ENCODE measurements around the gene SMIM11. TPM values are rescaled to one million over a fixed set of nuclear protein-coding genes. Genes with fewer than 3 reads are reported as not detected.
"Not testable (repeated sequence)": the region's sequence is repeated elsewhere in the genome, so short reads cannot be mapped to it uniquely, and the experiment has no call there.

SMIM11 gene
- 3.4 TPM for polyA plus RNA-seq (2013, experiment 1 of 2)
- polyA plus RNA-seq (2013, experiment 2 of 2): 14.8 TPM

GRCh38 chr21:34374940-34375618 lies at the start of gene SMIM11:
SMIM11 (plus strand) TSS chr21:34375507; CDS start chr21:34379505, 3,998 bp downstream.
- H3K27ac ChIP-seq (ENCODE audit: low read depth, low read length, severe bottlenecking); H3K4me1 ChIP-seq (ENCODE audit: control insufficient read depth, insufficient read depth, low read length, poor library complexity, severe bottlenecking); H3K36me3 ChIP-seq (ENCODE audit: control insufficient read depth, insufficient read depth, low read length); H3K4me3 ChIP-seq (ENCODE audit: extremely low read depth, insufficient read depth, low read length, poor library complexity, severe bottlenecking); H3K9me3 ChIP-seq (ENCODE audit: control insufficient read depth, low read length): not testable (repeated sequence)
- WGBS, 2 experiments (ENCODE audit: insufficient coverage in 2 of 2): no CpG with 5 or more reads among the region's 49 CpGs

- Histone ChIP-seq H3K27ac (ENCODE audit: low read depth, low read length, severe bottlenecking) (no peak overlapping the region), H3K9me3 (ENCODE audit: control insufficient read depth, low read length) (peaks cover 6% of the 10 kb centered on the region), H3K36me3 (ENCODE audit: control insufficient read depth, insufficient read depth, low read length) (no peaks in the 10 kb centered on the region), H3K4me1 (ENCODE audit: control insufficient read depth, insufficient read depth, low read length, poor library complexity, severe bottlenecking) (no peaks in the 10 kb centered on the region), H3K4me3 (ENCODE audit: extremely low read depth, insufficient read depth, low read length, poor library complexity, severe bottlenecking) (no peak overlapping the region)
- WGBS, 2 experiments (ENCODE audit: insufficient coverage in 2 of 2): 86 to 94% methylated on average over 6 to 7 of the region's 8 CpGs
Measured at GRCh38 chr21:34330055-34330454, 45.3 kb upstream of the SMIM11 start.

DNA sequence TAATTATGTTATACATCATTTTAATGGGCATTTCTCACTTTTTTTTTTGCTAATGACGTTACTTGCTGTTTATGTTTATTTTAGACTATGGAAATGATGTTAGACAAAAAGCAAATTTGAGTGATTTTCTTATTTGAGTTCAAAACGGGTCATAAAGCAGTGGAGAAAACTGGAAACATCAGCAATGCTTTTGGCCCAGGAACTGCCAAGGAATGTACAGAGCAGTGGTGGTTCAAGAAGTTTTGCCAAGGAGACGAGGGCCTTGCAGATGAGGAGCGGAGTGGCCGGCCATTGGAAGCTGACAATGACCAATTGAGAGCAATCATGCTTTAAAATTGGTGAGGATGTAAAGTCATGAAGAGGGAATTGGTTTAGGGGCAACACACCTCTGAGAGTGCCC lies 43.6 kb upstream of the SMIM11 start:
- Histone ChIP-seq H3K4me3 (ENCODE audit: extremely low read depth, insufficient read depth, low read length, poor library complexity, severe bottlenecking) (no peak overlapping the region), H3K9me3 (ENCODE audit: control insufficient read depth, low read length) (peaks cover 6% of the 10 kb centered on the region), H3K27ac (ENCODE audit: low read depth, low read length, severe bottlenecking) (no peak overlapping the region), H3K36me3 (ENCODE audit: control insufficient read depth, insufficient read depth, low read length) (no peaks in the 10 kb centered on the region), H3K4me1 (ENCODE audit: control insufficient read depth, insufficient read depth, low read length, poor library complexity, severe bottlenecking) (peaks cover 3% of the 10 kb centered on the region)
- WGBS, 2 experiments (ENCODE audit: insufficient coverage in 2 of 2): 94 to 97% methylated on average over 4 to 5 of the region's 5 CpGs

- Histone ChIP-seq H3K27ac (ENCODE audit: low read depth, low read length, severe bottlenecking) (no peak overlapping the region), H3K9me3 (ENCODE audit: control insufficient read depth, low read length) (peaks cover 6% of the 10 kb centered on the region), H3K4me3 (ENCODE audit: extremely low read depth, insufficient read depth, low read length, poor library complexity, severe bottlenecking) (no peak overlapping the region), H3K4me1 (ENCODE audit: control insufficient read depth, insufficient read depth, low read length, poor library complexity, severe bottlenecking) (peaks cover 7% of the 10 kb centered on the region), H3K36me3 (ENCODE audit: control insufficient read depth, insufficient read depth, low read length) (no peaks in the 10 kb centered on the region)
- 94 to 95% methylated on average over 5 to 6 of the region's 6 CpGs for WGBS, 2 experiments (ENCODE audit: insufficient coverage in 2 of 2)
Measured at GRCh38 chr21:34332347-34332746, 43.0 kb upstream of the SMIM11 start.

- WGBS, 2 experiments (ENCODE audit: insufficient coverage in 2 of 2): 86 to 89% methylated on average over 7 to 13 of the region's 13 CpGs
- peaks cover 6% of the 10 kb centered on the region for H3K9me3 ChIP-seq (ENCODE audit: control insufficient read depth, low read length)
- no peaks in the 10 kb centered on the region for H3K36me3 ChIP-seq (ENCODE audit: control insufficient read depth, insufficient read depth, low read length)
- peaks cover 14% of the 10 kb centered on the region for H3K4me1 ChIP-seq (ENCODE audit: control insufficient read depth, insufficient read depth, low read length, poor library complexity, severe bottlenecking)
- H3K4me3 ChIP-seq (ENCODE audit: extremely low read depth, insufficient read depth, low read length, poor library complexity, severe bottlenecking): no peak overlapping the region
- no peak overlapping the region for H3K27ac ChIP-seq (ENCODE audit: low read depth, low read length, severe bottlenecking)
Measured at GRCh38 chr21:34333121-34333739, 42.1 kb upstream of the SMIM11 start.

- H3K4me3 ChIP-seq (ENCODE audit: extremely low read depth, insufficient read depth, low read length, poor library complexity, severe bottlenecking): no peak overlapping the region
Measured at GRCh38 chr21:34335316-34335715, 40.0 kb upstream of the SMIM11 start.

GRCh38 chr21:34336245-34336644 lies 39.1 kb upstream of the SMIM11 start:
- Histone ChIP-seq H3K4me1 (ENCODE audit: control insufficient read depth, insufficient read depth, low read length, poor library complexity, severe bottlenecking) (peaks cover 14% of the 10 kb centered on the region), H3K36me3 (ENCODE audit: control insufficient read depth, insufficient read depth, low read length) (no peaks in the 10 kb centered on the region), H3K27ac (ENCODE audit: low read depth, low read length, severe bottlenecking) (no peak overlapping the region), H3K9me3 (ENCODE audit: control insufficient read depth, low read length) (no peaks in the 10 kb centered on the region), H3K4me3 (ENCODE audit: extremely low read depth, insufficient read depth, low read length, poor library complexity, severe bottlenecking) (no peak overlapping the region)
- WGBS, 2 experiments (ENCODE audit: insufficient coverage in 2 of 2): 40 to 100% methylated on average over 1 to 3 of the region's 5 CpGs

More at GRCh38 chr21:34335316-34335715, 40.0 kb upstream of the SMIM11 start:
- H3K27ac ChIP-seq (ENCODE audit: low read depth, low read length, severe bottlenecking): no peak overlapping the region
- H3K9me3 ChIP-seq (ENCODE audit: control insufficient read depth, low read length): no peaks in the 10 kb centered on the region
- H3K4me1 ChIP-seq (ENCODE audit: control insufficient read depth, insufficient read depth, low read length, poor library complexity, severe bottlenecking): peaks cover 14% of the 10 kb centered on the region
- WGBS, 2 experiments (ENCODE audit: insufficient coverage in 2 of 2): 87 to 92% methylated on average over 6 of the region's 6 CpGs
- H3K36me3 ChIP-seq (ENCODE audit: control insufficient read depth, insufficient read depth, low read length): no peaks in the 10 kb centered on the region

DNA sequence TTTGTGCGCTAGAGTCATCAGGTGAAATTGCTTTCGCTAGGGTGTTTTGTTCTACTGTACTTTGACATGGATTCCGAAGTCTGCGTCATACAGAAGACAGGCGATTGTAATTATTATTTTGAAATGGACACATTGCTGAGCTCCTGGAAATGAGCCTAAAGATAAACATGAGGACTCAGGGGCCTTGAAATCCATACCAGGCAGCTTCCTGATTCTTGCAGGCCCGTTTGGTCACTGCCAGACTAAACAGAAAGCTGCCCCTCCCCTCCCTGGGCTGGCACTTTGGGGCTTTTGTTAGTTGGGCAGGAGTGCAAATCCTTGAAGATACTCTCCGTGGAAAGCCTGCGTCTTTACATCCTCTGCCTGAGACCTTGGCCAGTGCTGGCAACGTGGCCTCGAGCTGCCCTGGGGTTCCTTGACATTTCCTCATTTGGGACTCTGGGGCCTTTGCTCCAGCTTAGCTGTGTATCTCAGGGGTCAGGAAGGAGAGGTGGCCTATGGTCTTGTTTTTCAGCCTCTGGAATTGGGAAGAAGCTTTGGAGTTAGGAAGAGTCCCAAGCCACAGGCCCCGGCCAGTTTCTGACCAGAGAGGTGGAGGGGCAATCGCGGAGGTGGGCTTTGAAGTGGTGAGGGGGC lies 38.4 kb upstream of the SMIM11 start:
- H3K27ac ChIP-seq (ENCODE audit: low read depth, low read length, severe bottlenecking): no peak overlapping the region
- no peaks in the 10 kb centered on the region for H3K9me3 ChIP-seq (ENCODE audit: control insufficient read depth, low read length)

DNA sequence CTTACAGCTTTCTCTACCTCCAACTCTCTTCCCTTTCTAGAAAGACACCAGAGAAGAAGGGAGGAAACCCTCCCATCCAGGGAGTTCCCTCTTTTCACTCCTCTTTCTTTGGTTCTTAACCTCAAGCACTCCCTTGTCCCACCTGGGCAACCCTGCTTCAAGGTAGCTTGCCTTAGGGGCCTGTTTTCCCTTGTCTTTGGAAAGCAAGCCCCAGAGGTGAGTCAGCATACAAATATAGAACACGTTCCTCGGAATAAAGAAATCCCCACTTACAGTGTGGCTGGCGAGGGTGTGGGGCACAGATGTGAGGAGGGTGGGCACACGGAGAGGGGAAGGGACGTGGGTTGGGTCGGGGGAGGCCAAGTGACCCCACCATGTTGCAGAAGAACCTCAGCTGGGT lies 37.6 kb upstream of the SMIM11 start:
- Histone ChIP-seq H3K4me1 (ENCODE audit: control insufficient read depth, insufficient read depth, low read length, poor library complexity, severe bottlenecking) (peaks cover 14% of the 10 kb centered on the region), H3K9me3 (ENCODE audit: control insufficient read depth, low read length) (no peaks in the 10 kb centered on the region)
- 73 to 88% methylated on average over 2 to 3 of the region's 6 CpGs for WGBS, 2 experiments (ENCODE audit: insufficient coverage in 2 of 2)

More for the DNA sequence above, 38.4 kb upstream of the SMIM11 start:
- H3K36me3 ChIP-seq (ENCODE audit: control insufficient read depth, insufficient read depth, low read length): no peaks in the 10 kb centered on the region
- WGBS, 2 experiments (ENCODE audit: insufficient coverage in 2 of 2): 93 to 95% methylated on average over 12 to 13 of the region's 13 CpGs
- H3K4me1 ChIP-seq (ENCODE audit: control insufficient read depth, insufficient read depth, low read length, poor library complexity, severe bottlenecking): peaks cover 14% of the 10 kb centered on the region
- H3K4me3 ChIP-seq (ENCODE audit: extremely low read depth, insufficient read depth, low read length, poor library complexity, severe bottlenecking): no peak overlapping the region

GRCh38 chr21:34338226-34338625 lies 37.1 kb upstream of the SMIM11 start:
- Histone ChIP-seq H3K9me3 (ENCODE audit: control insufficient read depth, low read length) (no peaks in the 10 kb centered on the region), H3K36me3 (ENCODE audit: control insufficient read depth, insufficient read depth, low read length) (no peaks in the 10 kb centered on the region), H3K27ac (ENCODE audit: low read depth, low read length, severe bottlenecking) (no peak overlapping the region), H3K4me1 (ENCODE audit: control insufficient read depth, insufficient read depth, low read length, poor library complexity, severe bottlenecking) (peaks cover 14% of the 10 kb centered on the region), H3K4me3 (ENCODE audit: extremely low read depth, insufficient read depth, low read length, poor library complexity, severe bottlenecking) (no peak overlapping the region)
- 98% methylated on average over 8 of the region's 8 CpGs for WGBS, 2 experiments (ENCODE audit: insufficient coverage in 2 of 2)

More for the DNA sequence above, 37.6 kb upstream of the SMIM11 start:
- Histone ChIP-seq H3K27ac (ENCODE audit: low read depth, low read length, severe bottlenecking) (no peak overlapping the region), H3K36me3 (ENCODE audit: control insufficient read depth, insufficient read depth, low read length) (no peaks in the 10 kb centered on the region), H3K4me3 (ENCODE audit: extremely low read depth, insufficient read depth, low read length, poor library complexity, severe bottlenecking) (no peak overlapping the region)

Measured in mesodermal cell (in vitro differentiated cells).